ENCODE results near the gene ZBTB21.

- TF ChIP-seq, protein P1, sequence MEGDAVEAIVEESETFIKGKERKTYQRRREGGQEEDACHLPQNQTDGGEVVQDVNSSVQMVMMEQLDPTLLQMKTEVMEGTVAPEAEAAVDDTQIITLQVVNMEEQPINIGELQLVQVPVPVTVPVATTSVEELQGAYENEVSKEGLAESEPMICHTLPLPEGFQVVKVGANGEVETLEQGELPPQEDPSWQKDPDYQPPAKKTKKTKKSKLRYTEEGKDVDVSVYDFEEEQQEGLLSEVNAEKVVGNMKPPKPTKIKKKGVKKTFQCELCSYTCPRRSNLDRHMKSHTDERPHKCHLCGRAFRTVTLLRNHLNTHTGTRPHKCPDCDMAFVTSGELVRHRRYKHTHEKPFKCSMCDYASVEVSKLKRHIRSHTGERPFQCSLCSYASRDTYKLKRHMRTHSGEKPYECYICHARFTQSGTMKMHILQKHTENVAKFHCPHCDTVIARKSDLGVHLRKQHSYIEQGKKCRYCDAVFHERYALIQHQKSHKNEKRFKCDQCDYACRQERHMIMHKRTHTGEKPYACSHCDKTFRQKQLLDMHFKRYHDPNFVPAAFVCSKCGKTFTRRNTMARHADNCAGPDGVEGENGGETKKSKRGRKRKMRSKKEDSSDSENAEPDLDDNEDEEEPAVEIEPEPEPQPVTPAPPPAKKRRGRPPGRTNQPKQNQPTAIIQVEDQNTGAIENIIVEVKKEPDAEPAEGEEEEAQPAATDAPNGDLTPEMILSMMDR (IDR thresholded peaks at IDR 0.05) = no peak
- TF ChIP-seq POLR2AphosphoS5 (IDR thresholded peaks at IDR 0.05) (no peak), POLR2A (IDR thresholded peaks at IDR 0.05) (no peak), EP300 (IDR thresholded peaks at IDR 0.05) (no peak)
These were observed 9.5 kb upstream of the ZBTB21 start for GRCh38 chr21:42019706-42020105.

Measured in upper lobe of left lung (tissue), 4 donors.